GM06990 (cell line): ENCODE results near the gene HOXA3.

ENCODE experiments used
- DNase-seq: peaks from one replicate; pipeline ENCODE4 v3.0.0-alpha.2; 2011; ENCODE audit not compliant: insufficient read length; ENCODE audit errors: extremely low read depth
- H3K27me3 ChIP-seq: replicated peaks from 2 replicates; pipeline ENCODE4 v1.6.0; 2011; ENCODE audit warnings: low read length; ENCODE audit not compliant: control insufficient read depth, insufficient read depth
- H3K36me3 ChIP-seq: 2 replicates; pipeline ENCODE4 v1.5.1; 2011; ENCODE audit warnings: low read length; ENCODE audit not compliant: control insufficient read depth, insufficient read depth
- H3K4me3 ChIP-seq: replicated peaks from 2 replicates; pipeline ENCODE4 v1.5.1; 2011; ENCODE audit warnings: low read depth, mild to moderate bottlenecking, control low read depth, low read length
- CTCF ChIP-seq: IDR thresholded peaks from 2 replicates; pipeline ENCODE4 v1.5.1; 2011; ENCODE audit warnings: low read length, control low read depth, mild to moderate bottlenecking, inconsistent platforms; ENCODE audit not compliant: insufficient read depth, poor library complexity, severe bottlenecking

The HOXA3 gene

GRCh38 chr7:27113991-27114769 lies 38.2 kb downstream of the HOXA3 start:
- TF ChIP-seq CTCF = no peak
- H3K4me3 ChIP-seq = no peak overlapping the region

GRCh38 chr7:27112955-27113949 lies 39.1 kb downstream of the HOXA3 start:
- Histone ChIP-seq H3K27me3 (no peaks in the 10 kb centered on the region; the same call in 1 of the 2 replicates), H3K4me3 (no peak overlapping the region), H3K36me3 (no peaks in the 10 kb centered on the region)
- no peak for DNase-seq
- TF ChIP-seq CTCF = no peak

More at GRCh38 chr7:27113991-27114769, 38.2 kb downstream of the HOXA3 start:
- Histone ChIP-seq H3K36me3 (no peaks in the 10 kb centered on the region), H3K27me3 (no peaks in the 10 kb centered on the region; the same call in 1 of the 2 replicates)
- DNase-seq = no peak

GRCh38 chr7:27112361-27112760 lies 40.0 kb downstream of the HOXA3 start:
- no peaks in the 10 kb centered on the region for H3K36me3 ChIP-seq
- H3K4me3 ChIP-seq = no peak overlapping the region
- DNase-seq = no peak
- TF ChIP-seq CTCF = no peak
- no peaks in the 10 kb centered on the region; the same call in 1 of the 2 replicates for H3K27me3 ChIP-seq

GRCh38 chr7:27111751-27112277 lies 40.6 kb downstream of the HOXA3 start:
- Histone ChIP-seq H3K27me3 (no peaks in the 10 kb centered on the region; the same call in 1 of the 2 replicates), H3K4me3 (no peak overlapping the region), H3K36me3 (no peaks in the 10 kb centered on the region)
- TF ChIP-seq CTCF = no peak
- DNase-seq = no peak

GRCh38 chr7:27111042-27111750 lies 41.2 kb downstream of the HOXA3 start:
- no peak for DNase-seq
- no peak for TF ChIP-seq CTCF
- no peaks in the 10 kb centered on the region; the same call in 1 of the 2 replicates for H3K27me3 ChIP-seq
- no peaks in the 10 kb centered on the region for H3K36me3 ChIP-seq
- H3K4me3 ChIP-seq = no peak overlapping the region
